Hindlimb muscle (tissue), 1 donor: ENCODE data around the gene TRIM63. TPM values are rescaled to one million over a fixed set of nuclear protein-coding genes. Genes with fewer than 3 reads are reported as not detected.

Source experiments
- DNase-seq: peaks from one replicate; pipeline ENCODE4 v3.0.0-alpha.2; 2013
- polyA plus RNA-seq: library from polyadenylated mRNA; unstranded; fragments of 120-200 nt; gene quantifications from one replicate; pipeline ENCODE4 v1.2.1, GENCODE V29; 2013; ENCODE audit not compliant: insufficient read length

TRIM63 gene
- polyA plus RNA-seq, 1 donor, result 50.3 TPM

DNA sequence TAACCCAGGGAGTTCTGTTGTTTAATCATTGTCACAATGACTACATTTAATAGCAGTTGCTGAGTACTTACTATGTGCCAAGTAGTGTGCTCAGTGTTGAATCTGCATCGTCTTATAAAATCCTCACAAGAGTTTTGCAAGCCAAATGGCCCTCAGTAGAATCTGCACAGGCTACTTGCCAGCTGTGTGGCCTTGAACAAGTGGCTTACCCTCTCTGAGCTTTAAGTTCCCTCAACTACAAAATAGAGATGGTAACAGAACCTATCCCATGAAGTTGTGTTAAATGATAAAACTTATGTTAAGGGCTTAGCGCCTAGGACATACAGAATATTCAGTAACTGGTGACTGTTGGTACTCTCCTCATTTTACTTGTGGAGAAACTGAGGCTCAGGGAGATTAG is 12.4 kb downstream of the TRIM63 start:
- no peak for DNase-seq

GRCh38 chr1:26053718-26054560 is 13.5 kb downstream of the TRIM63 start:
- no peak for DNase-seq

DNA sequence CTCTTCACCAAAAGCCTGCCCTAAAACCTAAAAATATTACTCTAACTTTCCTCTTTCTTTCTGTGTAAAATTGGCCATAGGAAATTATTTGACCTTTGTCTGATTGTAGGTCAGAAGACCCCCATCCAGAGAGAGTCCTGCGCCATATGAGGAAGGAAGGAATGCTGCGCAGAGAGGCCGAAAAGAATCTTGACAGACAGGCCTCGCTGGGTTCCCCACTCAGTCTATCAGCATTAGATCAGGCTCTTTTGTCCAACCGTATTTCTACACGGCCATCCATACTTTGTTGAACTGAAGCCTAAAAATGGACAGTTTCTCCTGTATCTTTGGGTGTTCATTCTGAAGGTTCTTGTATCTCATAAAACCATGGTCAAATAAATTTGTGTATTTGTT is 17.2 kb downstream of the TRIM63 start:
- DNase-seq, result no peak

GRCh38 chr1:26049531-26050247 is 17.7 kb downstream of the TRIM63 start:
- no peak for DNase-seq

- no peak for DNase-seq
These were observed 20.1 kb downstream of the TRIM63 start for GRCh38 chr1:26047278-26047874.

DNA sequence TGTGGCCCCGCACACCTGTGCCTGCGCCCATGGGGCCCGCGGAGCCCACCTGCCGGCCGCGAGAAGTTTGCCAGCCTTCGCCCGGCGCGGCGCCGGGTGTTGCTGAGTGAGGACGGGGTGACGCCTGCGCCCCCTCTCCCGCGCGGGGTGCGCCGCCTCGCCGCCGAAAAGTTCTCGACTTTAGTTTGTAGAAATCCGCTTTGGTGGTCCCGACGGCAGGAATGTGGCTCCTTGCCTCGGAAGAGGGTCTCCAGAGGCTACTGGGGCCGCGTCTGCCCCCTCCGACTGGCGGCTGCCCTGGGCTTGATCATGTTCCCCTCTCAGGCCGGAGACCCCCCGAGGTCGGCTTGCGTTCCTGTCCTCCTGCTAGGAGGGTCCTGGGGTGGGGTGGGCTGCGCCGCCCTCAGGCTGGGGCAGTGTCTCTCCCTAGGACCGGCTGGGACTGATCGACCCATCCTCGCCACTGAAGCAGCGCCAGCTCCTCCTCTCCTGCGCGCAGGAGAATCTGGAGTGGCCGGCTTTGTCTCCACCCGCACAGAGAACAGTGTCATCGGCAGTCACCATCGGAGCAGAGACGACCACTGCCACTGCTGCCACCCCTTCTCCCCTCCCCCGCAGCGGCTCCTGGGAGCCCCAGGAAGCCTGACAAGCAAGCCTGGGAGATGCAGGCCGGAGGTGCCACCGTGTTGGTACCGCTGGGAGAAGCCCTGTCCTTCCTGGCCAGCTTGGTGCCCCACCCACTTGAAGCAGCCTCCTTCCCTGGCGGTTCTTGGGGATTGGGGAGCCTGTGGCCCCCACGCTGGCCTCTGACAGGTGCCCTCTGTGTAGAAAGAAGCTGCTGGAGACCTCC is 21.0 kb downstream of the TRIM63 start:
- DNase-seq, result no peak

DNA sequence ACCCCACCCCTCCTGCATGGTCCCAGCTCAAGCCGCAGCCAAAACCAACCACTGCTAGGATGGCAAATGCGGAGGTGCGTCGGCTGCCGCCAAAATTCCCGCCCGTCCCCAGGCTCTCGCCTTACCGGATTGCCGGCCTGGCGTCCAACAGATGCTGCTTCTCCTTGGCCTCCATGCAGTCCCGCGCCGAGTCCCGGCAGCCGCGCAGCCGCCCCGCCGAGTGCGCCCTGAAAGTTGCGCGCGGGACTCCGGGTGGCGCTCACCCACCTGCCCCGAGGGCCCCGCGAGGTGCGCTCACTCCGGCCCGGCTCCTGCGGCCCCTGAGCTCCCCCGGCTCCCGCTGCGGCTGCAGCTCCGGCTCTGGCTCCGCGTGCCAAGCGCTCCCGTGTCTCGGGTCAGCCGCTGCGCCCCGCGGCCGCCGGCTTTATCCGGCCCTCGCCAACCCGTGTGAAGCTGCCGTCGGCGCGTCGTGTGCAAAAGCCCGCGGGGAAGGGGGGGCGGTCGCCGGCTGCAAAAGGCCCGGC is 21.6 kb downstream of the TRIM63 start, which contains the start of gene SLC30A2:
Gene SLC30A2 (minus strand): TSS at position 397 of the 524 bp plus-strand sequence. CDS start 222 bp downstream, at position 175.
- no peak for DNase-seq

- DNase-seq, result no peak
These were observed 22.3 kb downstream of the TRIM63 start for GRCh38 chr1:26044971-26045721.

DNA sequence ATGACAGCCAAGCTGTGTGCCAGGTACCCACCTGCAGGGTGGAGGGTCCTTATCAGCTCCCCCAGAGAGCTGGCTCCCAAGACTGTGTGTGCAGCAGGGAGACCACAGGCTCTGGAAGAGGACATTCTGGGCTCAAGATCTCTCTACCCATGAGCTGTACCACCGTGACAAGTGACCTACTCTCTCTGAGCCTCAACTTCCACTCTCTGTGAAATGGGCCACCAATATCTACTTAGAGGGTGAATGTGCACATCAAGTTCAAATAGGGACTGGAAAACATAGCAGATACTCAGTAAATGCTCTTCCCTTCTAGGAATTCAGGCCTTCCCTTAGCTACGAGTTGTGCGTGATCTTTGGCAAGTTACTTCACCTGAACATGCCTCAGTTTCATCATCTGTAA is 23.0 kb downstream of the TRIM63 start:
- DNase-seq, result no peak

GRCh38 chr1:26043765-26044164 is 23.7 kb downstream of the TRIM63 start:
- DNase-seq, result no peak

DNA sequence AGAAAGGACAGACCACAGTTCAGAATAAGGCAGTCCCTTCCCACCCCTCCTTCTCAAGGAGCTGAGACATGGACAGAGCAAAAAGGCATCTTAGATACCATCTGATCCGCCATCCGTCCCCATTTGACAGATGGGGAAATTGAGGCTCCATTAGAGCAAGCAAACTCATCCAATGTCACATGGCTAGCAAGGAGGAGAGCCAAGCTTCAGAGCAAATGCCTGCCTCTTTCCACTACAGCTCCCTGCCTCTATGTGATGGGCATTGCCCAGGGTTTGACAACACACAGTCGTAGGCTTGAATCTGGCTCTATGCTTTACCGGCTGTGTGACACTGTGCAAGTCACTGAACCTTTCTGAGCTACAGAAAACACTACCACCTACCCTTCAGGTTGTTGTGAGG is 25.5 kb downstream of the TRIM63 start:
- DNase-seq, result no peak

DNA sequence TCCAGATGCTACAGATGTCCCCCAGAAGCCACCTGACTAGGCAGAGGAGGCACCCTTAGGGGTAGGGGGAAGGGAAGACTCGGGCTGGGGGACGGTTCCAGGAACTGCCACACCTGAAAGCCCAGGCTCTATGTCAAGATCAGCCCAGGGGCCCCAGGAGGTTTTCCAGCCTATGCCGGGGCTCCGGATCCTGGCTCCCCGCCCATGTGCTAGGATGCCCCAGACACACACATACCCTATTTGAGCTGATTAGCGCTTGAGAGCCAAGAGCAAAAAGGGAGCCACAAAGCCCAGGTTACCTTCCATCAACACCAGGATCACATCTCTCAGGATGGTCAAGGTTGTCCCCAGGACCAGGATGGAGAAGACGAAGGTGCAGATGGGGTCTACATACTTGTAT is 26.0 kb downstream of the TRIM63 start:
- DNase-seq, result no peak

DNA sequence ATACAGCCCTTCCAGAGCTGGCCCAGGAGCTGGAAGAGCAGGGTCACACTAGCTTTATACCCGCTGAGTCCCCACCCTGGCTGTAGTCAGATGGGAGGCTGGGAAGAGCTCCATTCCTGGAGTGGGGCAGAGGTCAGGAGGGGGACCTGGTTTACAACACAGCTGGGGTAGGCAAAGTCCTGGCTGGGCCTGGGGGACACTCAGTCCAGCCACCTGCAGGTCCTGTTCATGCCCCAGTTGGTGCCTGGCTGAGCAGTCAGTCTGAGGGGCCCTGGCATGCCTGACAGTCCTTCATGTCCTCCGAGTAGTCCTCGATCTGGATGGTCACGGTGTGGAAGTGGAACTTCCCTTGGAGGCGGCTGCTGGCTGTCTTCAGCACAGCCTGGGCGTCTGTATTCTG is 28.5 kb downstream of the TRIM63 start:
- no peak for DNase-seq

- no peak for DNase-seq
These were observed 29.0 kb downstream of the TRIM63 start for GRCh38 chr1:26038477-26038876.

DNA sequence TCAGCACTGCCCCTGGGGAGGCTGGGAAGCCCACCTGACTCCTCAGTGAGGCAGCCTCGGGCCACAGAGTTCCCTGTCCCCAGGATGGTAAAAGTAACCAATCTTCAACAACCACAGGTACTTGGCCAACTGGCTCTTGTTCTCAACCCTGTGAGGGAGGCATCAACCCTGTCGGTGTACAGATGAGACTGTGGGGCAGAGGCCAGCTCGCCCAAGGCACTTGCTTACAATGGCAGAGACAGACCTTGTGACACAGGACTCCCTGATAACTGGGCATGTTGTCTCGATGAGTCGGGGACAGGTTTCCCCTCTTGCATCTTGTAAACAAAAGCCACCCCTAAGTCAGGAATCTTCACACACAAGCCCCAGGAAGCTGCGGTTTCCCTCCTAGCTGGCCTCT is 29.5 kb downstream of the TRIM63 start:
- no peak for DNase-seq

GRCh38 chr1:26036756-26037281 is 30.6 kb downstream of the TRIM63 start:
- DNase-seq, result no peak

DNA sequence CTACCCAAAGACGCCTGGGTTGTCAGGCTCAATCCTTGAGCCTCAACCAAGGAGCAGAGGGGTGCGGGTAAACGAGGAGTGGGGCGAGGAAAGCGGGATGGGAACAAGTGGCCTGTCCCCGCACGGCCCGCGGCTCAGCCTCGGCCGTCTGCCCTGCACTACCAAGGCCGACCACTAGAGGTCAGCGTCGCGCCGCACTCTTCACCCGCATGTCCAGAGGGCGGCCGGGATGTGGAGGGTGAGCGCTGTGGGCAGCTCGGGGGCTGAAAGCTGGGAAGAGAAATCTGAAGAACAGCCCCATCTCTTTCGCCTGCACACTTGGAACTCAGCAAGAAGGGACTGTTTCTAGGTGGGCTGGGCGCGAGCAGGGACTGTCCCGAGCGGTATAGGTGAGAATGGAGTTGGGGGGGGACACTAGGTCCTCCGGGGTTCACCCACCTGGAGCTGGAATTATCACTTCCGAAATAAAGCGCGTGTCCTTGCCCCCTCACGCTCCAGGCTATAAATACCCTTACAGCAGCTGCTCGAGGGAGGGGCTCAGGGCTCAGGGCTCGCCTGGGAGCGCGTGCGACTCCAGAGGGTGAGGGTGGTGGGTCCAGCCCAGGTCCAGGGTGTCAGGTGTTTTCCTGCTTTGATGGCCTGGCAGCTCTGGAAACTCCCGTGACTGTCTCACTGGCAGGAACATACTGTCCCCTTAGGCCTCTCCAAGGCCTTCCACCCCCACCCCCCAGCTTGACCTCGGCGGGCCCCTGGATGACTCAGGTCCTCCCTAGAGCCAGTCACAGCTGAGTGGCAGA is 31.3 kb downstream of the TRIM63 start:
- DNase-seq, result peak; percentile 85

DNA sequence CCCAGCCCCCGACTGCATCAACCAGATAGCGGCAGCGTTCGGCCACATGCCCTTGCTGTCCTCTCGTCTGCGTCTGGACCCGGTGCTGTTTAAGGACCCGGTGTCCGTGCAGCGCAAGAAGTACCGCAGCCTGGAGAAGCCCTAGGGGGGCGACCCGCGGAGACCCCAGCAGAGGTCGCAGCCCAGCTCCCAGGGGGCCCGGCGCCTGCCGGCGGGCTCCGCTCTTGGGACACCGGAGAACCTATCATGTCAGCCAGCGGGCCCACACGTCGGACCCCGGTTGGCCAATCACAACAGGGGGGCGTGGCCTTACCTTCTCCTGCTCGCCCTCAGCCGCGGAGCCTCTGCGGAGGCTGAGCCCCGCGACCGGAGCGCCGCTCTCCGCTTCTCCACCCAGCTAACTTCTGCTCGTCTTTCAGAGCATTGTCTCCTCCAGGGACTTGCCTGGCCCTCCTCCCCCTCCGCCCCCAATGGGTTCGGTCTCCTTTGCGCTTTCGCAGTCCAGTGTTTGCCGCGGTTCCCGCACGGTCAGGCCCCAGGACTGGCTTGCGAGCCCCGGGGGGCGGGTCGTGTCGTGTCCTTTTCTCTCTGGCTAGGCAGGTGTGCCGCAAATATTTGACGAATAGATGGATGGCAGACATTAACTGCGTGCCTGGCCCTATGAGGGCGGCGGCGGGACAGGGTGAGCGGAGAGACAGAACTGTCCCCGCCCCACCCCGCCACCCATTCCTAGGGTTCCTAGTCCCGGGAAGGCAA is 32.0 kb downstream of the TRIM63 start:
- peak; percentile 90 for DNase-seq

- no peak for DNase-seq
These were observed 32.8 kb downstream of the TRIM63 start for GRCh38 chr1:26034504-26035202.
